ENCODE data around the gene UBE2S. TPM values are rescaled to one million over a fixed set of nuclear protein-coding genes. Genes with fewer than 3 reads are reported as not detected.
A peak's percentile ranks its signal among the peaks of the same experiment; 100 is the strongest.

Gene UBE2S
- total RNA-seq, 2 donors from 2014 or later, result 6.5 to 7.9 TPM

DNA sequence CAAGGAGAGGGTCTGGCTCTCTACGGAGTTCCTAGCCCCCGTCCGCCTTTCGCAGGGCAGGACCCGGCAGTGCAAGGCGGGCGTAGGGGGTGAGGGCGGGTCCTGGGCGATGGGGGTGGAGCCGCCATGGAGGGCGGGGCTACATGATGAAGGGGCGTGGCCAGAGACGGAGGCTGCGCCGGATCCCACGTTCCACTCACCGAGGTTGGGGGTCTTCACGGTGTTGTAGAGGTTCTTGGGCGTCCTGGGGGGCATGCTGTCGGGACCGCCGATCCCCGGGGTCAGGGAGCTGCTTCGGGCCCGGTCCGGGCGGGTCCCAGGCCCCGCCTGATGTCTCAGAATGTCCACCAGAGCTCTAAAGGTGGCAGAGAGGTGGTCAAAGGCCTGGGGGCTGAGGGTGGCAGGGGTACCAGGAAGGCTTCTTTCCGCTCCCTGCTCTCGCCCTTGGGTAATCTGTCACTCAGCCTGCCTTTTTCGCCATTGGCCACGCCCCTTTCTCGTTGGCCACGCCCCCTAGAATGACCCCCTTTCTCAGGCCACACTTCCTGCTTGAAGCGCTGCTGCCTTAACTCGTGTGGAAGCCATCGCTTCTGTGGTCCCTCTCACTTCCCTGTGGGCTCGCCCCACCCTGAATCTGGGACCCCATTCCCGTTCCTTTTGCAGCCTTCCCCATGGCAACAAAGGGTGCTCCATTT, 33.0 kb upstream of the UBE2S start:
- Histone ChIP-seq H3K36me3 (replicated peaks in 1 of 2; ENCODE audit: insufficient read depth in 1 of 2, low read depth in 2 of 2) (no peaks in the 10 kb centered on the region), H3K27me3 (peaks cover 0 to 26% of the 10 kb centered on the region in 2 donors), H3K4me1 (no peaks in the 10 kb centered on the region), H3K9me3 (no peaks in the 10 kb centered on the region), H3K4me3 (no peak overlapping the region), H3K27ac (no peak overlapping the region)
- intact Hi-C loops (cut with DNase I), result no loop called here
- DNase-seq (no peak), ATAC-seq (no peak)
- TF ChIP-seq POLR2A (IDR thresholded peaks at IDR 0.05), result no peak
- TF ChIP-seq, protein P1, sequence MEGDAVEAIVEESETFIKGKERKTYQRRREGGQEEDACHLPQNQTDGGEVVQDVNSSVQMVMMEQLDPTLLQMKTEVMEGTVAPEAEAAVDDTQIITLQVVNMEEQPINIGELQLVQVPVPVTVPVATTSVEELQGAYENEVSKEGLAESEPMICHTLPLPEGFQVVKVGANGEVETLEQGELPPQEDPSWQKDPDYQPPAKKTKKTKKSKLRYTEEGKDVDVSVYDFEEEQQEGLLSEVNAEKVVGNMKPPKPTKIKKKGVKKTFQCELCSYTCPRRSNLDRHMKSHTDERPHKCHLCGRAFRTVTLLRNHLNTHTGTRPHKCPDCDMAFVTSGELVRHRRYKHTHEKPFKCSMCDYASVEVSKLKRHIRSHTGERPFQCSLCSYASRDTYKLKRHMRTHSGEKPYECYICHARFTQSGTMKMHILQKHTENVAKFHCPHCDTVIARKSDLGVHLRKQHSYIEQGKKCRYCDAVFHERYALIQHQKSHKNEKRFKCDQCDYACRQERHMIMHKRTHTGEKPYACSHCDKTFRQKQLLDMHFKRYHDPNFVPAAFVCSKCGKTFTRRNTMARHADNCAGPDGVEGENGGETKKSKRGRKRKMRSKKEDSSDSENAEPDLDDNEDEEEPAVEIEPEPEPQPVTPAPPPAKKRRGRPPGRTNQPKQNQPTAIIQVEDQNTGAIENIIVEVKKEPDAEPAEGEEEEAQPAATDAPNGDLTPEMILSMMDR (IDR thresholded peaks at IDR 0.05), result no peak
- 5 to 6% methylated on average over 11 to 38 of the region's 39 CpGs for WGBS, 2 donors

DNA sequence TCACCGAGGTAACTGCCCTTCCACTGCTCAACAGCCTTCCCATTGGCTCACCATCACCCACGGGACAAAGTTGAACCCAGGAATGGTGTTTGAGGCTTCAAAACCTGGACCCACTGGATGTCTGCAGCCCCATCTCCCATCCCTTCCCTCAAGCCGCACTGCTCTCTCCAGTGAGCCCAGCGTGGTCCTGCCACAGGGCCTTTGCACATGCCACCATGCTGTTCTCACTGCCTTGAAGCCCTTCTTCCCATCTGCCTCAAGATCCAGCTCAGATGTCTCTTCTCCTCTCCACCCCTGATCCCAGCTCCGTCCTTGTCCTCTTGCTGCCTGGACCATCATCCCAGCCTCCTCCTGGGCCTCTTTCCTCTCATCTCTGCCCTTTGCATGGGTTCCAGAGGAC, 31.5 kb upstream of the UBE2S start:
- intact Hi-C loops (cut with DNase I), result no loop called here
- TF ChIP-seq, protein P1 (IDR thresholded peaks at IDR 0.05), result no peak
- TF ChIP-seq POLR2A (IDR thresholded peaks at IDR 0.05), result no peak
- Histone ChIP-seq H3K36me3 (replicated peaks in 1 of 2; ENCODE audit: insufficient read depth in 1 of 2, low read depth in 2 of 2) (no peaks in the 10 kb centered on the region), H3K27ac (no peak overlapping the region), H3K27me3 (peaks cover 0 to 26% of the 10 kb centered on the region in 2 donors), H3K9me3 (no peaks in the 10 kb centered on the region), H3K4me3 (no peak overlapping the region), H3K4me1 (no peaks in the 10 kb centered on the region)
- DNase-seq (no peak), ATAC-seq (no peak)
- whole genome bisulfite sequencing, 2 donors, result 59 to 65% methylated on average over 5 of the region's 5 CpGs

DNA sequence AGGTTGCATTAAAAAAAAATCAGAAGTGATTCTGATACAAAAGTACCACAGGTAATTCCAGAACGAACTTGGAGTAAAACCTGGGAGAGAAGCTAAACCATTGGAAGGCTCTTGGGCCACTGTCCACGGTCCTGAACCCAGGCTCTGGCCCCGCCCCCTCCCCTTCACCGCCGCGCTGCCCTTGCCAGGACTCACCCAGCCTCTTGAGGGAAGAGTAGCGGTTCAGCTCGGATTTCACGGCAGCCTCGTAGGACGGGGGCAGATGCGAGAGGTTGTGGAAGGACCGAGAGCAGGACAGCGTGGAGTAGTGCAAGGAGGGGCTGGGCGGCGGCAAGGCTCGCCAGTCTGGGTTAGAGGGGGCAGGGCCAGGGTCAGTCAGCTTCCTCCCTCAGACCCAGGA, 29.8 kb upstream of the UBE2S start:
- peak; percentile 48 to 72 (median 55) for DNase-seq
- TF ChIP-seq, protein P1 (IDR thresholded peaks at IDR 0.05), result no peak
- TF ChIP-seq POLR2A (IDR thresholded peaks at IDR 0.05), result no peak
- no peak overlapping the region for H3K4me3 ChIP-seq
- peak; percentile 76 for ATAC-seq
- WGBS, 2 donors, result 1 to 7% methylated on average over 9 to 17 of the region's 17 CpGs
- intact Hi-C loops (cut with DNase I), result no loop called here
- no peaks in the 10 kb centered on the region for H3K9me3 ChIP-seq
- H3K4me1 ChIP-seq, result no peaks in the 10 kb centered on the region
- no peaks in the 10 kb centered on the region for H3K36me3 ChIP-seq (replicated peaks in 1 of 2; ENCODE audit: insufficient read depth in 1 of 2, low read depth in 2 of 2)
- no peak overlapping the region for H3K27ac ChIP-seq
- H3K27me3 ChIP-seq, result peaks cover 0 to 36% of the 10 kb centered on the region in 2 donors

DNA sequence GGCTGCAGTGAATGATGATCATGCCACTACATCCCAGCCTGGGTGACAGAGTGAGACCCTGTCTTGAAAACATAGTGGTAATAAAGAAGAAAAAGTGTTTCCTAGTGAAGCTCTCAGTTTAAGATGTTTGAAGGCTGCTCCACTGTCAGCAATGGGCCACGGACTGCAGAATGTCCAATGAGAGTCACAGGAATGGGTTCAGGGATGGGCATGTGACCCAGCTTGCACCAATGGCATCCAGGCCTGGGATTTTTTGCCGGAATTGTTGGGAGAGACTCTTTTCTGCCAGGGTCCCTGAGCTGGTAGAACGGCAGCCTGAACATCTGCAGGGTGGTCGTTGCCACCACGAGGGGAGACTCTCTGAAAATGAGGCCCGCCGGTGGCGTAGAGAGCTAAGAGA, 29.3 kb upstream of the UBE2S start:
- Histone ChIP-seq H3K4me3 (no peak overlapping the region), H3K9me3 (no peaks in the 10 kb centered on the region), H3K4me1 (no peaks in the 10 kb centered on the region), H3K27me3 (peaks cover 0 to 33% of the 10 kb centered on the region in 2 donors), H3K36me3 (replicated peaks in 1 of 2; ENCODE audit: insufficient read depth in 1 of 2, low read depth in 2 of 2) (no peaks in the 10 kb centered on the region), H3K27ac (no peak overlapping the region)
- intact Hi-C loops (cut with DNase I), result no loop called here
- no peak for TF ChIP-seq POLR2A (IDR thresholded peaks at IDR 0.05)
- 31 to 46% methylated on average over 7 to 8 of the region's 8 CpGs for WGBS, 2 donors
- ATAC-seq (no peak), DNase-seq (no peak)

- Histone ChIP-seq H3K4me3 (no peak overlapping the region), H3K27me3 (peaks cover 0 to 17% of the 10 kb centered on the region in 2 donors), H3K27ac (no peak overlapping the region), H3K9me3 (no peaks in the 10 kb centered on the region), H3K4me1 (no peaks in the 10 kb centered on the region), H3K36me3 (replicated peaks in 1 of 2; ENCODE audit: insufficient read depth in 1 of 2, low read depth in 2 of 2) (no peaks in the 10 kb centered on the region)
- no peak for ATAC-seq
- WGBS, 2 donors, result 80 to 92% methylated on average over 2 to 4 of the region's 4 CpGs
- TF ChIP-seq, protein P1 (IDR thresholded peaks at IDR 0.05), result no peak
- no peak for TF ChIP-seq POLR2A (IDR thresholded peaks at IDR 0.05)
- intact Hi-C loops (cut with DNase I), result no loop called here
- no peak for DNase-seq
Measured at GRCh38 chr19:55435020-55435419, 27.4 kb upstream of the UBE2S start.

All from body of pancreas (tissue), 4 donors.